KOPT-K1 (cell line): ENCODE measurements around the gene LRRC27.
"Not testable (repeated sequence)": the region's sequence is repeated elsewhere in the genome, so short reads cannot be mapped to it uniquely, and the experiment has no call there.

ENCODE experiments used
- H3K27ac ChIP-seq: fragments of 200-600 bp; sonication (generic); 2 replicates; pipeline ENCODE4 v1.5.1; 2016; ENCODE audit warnings: antibody characterized with exemption, mild to moderate bottlenecking, low read depth, low read length; ENCODE audit not compliant: poor library complexity, severe bottlenecking
- H3K36me3 ChIP-seq: fragments of 200-600 bp; sonication (generic); 2 replicates; pipeline ENCODE4 v1.5.1; 2017; ENCODE audit warnings: antibody characterized with exemption, mild to moderate bottlenecking, low read length, moderate library complexity; ENCODE audit not compliant: insufficient read depth
- H3K9me3 ChIP-seq: fragments of 200-600 bp; sonication (generic); 2 replicates; pipeline ENCODE4 v1.5.1; 2017; ENCODE audit warnings: antibody characterized with exemption, low read length, mild to moderate bottlenecking; ENCODE audit not compliant: insufficient read depth, poor library complexity, severe bottlenecking

LRRC27 gene

GRCh38 chr10:132336064-132336746 is 4.2 kb downstream of the LRRC27 start:
- no peaks in the 10 kb centered on the region for H3K36me3 ChIP-seq
- H3K9me3 ChIP-seq: no peaks in the 10 kb centered on the region
- no peak overlapping the region for H3K27ac ChIP-seq

DNA sequence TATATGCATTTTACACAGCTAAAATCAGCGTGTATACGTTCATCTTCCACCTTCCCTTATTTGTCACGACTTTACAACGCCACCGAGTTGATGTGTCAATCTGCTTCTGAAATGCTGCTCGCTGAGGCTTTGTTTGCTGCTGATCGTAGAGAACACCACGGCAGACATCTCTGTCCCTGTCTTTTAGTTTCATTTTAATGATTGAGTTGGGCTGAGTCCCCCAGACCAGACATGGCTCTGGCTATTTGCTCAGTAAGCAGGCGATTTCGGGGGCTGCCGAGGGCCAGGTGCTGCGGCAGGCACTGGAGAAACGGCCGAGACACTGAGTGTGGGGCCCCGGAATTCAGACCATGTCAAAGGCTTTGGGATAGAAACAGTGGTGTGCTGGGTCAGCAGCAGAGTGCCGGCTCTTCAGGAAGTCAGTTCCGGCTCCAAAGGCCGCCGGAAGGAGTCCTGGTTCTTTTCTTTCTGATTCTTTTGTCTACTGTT is 5.0 kb downstream of the LRRC27 start:
- H3K36me3 ChIP-seq: no peaks in the 10 kb centered on the region
- H3K27ac ChIP-seq: no peak overlapping the region
- no peaks in the 10 kb centered on the region for H3K9me3 ChIP-seq

GRCh38 chr10:132337854-132338253 is 5.9 kb downstream of the LRRC27 start:
- not testable (repeated sequence) for H3K9me3 ChIP-seq, H3K27ac ChIP-seq, H3K36me3 ChIP-seq

DNA sequence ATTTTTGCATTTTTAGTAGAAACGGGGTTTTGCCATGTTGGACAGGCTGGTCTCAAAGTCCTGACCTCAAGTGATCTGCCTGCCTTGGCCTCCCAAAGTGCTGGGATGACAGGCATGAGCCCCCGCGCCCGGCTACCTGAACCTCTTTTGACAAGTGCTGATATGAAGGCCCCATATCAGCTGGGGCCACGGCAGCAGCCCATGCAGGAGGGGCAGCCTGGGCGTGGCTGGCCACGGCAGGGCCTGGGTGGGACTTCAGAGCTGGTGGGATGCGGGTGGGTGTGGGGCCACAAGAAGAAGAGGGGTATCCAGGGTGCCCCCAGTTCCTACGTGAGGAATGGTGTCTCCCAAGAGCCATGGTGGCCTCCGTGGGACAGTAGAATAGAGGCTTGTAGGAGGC is 6.9 kb downstream of the LRRC27 start:
- no peaks in the 10 kb centered on the region for H3K36me3 ChIP-seq
- no peaks in the 10 kb centered on the region for H3K9me3 ChIP-seq
- H3K27ac ChIP-seq: no peak overlapping the region

DNA sequence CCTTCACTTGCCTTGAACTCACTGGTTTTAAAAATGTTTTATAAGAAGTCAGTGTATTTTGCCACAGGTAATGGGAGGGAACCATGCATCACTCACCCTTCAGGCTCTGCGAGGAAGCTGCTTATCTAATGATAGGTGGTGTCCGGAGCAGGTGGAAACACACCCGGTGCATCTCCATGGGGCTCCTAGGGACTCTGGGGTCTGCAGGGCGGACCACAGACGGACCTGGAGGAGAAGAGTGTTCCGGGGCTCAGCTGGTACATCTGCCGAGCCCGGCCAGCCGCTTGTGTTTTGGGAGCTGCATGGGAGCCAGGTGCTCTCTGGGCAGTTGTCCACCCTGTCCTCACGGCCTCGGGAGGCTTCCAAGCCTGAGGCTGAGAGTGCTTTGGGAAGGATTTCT is 7.3 kb downstream of the LRRC27 start:
- Histone ChIP-seq H3K36me3 (no peaks in the 10 kb centered on the region), H3K27ac (no peak overlapping the region), H3K9me3 (no peaks in the 10 kb centered on the region)

DNA sequence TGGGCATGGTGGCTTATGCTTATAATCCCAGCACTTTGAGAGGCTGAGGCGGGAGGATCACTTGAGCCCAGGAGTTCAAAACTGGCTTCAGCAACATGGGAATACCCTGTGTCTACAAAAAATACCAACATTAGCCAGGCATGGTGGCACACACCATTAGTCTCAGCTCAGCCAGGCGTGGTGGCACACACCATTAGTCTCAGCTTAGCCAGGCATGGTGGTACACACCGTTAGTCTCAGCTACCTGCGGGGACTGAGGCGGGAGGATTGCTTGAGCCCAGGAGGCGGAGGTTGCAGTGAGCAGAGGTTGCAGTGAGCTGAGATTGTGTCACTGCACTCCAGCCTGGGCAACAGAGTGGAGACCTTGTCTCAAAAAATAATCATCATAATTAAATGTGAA is 9.0 kb downstream of the LRRC27 start:
- no peaks in the 10 kb centered on the region for H3K36me3 ChIP-seq
- no peaks in the 10 kb centered on the region for H3K9me3 ChIP-seq
- H3K27ac ChIP-seq: no peak overlapping the region

DNA sequence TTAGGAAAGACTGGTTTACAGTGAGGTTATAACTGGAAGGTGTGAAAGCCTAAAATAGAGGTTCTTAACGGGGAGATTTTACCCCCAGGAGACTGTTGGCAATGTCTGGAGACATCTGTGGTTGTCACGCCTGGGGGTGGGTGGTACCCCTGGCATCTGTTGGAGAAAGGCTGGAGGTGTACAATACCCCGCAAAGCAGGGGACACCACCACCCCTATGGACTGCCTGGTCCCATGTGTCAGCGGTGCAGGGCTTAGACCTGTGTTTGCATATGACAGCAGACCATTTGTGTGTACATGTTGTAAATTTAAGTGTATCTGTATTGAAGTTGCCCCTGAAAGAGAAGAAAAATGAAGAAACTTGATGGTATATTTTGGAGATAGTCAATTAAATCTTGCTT is 9.8 kb downstream of the LRRC27 start:
- Histone ChIP-seq H3K36me3 (no peaks in the 10 kb centered on the region), H3K27ac (no peak overlapping the region), H3K9me3 (no peaks in the 10 kb centered on the region)

GRCh38 chr10:132342553-132342952 is 10.6 kb downstream of the LRRC27 start:
- H3K27ac ChIP-seq: no peak overlapping the region
- H3K36me3 ChIP-seq: no peaks in the 10 kb centered on the region

GRCh38 chr10:132344386-132344785 is 12.4 kb downstream of the LRRC27 start:
- Histone ChIP-seq H3K27ac (no peak overlapping the region), H3K36me3 (no peaks in the 10 kb centered on the region), H3K9me3 (no peaks in the 10 kb centered on the region)

More at GRCh38 chr10:132342553-132342952, 10.6 kb downstream of the LRRC27 start:
- H3K9me3 ChIP-seq: no peaks in the 10 kb centered on the region

DNA sequence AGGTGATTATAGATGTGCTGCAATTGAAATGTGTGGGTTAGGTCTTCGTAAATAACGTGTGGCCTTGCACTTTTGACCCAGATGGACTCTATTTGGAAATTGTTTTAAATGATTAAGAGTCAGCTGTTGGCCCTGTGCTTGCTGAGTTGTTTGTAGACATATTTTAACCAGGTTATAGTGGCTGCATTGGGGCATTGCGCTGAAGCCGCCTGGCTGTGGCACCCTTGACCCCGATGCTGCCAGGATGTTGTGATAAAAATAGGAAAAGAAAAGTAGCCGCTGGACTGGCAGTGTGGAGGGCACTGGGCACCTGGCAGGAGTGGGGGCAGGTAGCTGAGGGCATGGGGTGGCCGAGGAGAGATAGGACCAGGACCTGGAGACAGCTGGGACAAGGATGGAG is 13.4 kb downstream of the LRRC27 start:
- Histone ChIP-seq H3K9me3 (no peaks in the 10 kb centered on the region), H3K36me3 (no peaks in the 10 kb centered on the region), H3K27ac (no peak overlapping the region)

DNA sequence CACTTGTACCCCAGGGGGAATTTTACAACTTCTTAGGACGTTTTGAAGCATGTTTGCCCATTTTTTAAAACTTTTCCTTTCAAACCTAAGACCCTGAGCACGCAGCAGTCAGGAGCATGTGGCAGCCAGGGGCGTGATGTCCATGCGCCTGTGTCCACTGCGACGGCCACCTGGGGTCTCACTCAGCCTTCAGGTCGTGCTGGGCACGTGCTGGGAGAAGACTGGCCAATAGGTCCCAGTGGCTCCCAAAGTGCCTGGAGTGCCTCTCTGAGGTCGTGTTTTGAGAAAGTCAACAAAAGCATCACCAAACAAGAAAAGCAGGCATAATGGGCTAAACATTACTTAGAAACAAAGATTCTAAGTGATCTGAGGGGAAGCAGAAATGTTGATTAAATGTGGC is 14.8 kb downstream of the LRRC27 start:
- no peaks in the 10 kb centered on the region for H3K36me3 ChIP-seq

DNA sequence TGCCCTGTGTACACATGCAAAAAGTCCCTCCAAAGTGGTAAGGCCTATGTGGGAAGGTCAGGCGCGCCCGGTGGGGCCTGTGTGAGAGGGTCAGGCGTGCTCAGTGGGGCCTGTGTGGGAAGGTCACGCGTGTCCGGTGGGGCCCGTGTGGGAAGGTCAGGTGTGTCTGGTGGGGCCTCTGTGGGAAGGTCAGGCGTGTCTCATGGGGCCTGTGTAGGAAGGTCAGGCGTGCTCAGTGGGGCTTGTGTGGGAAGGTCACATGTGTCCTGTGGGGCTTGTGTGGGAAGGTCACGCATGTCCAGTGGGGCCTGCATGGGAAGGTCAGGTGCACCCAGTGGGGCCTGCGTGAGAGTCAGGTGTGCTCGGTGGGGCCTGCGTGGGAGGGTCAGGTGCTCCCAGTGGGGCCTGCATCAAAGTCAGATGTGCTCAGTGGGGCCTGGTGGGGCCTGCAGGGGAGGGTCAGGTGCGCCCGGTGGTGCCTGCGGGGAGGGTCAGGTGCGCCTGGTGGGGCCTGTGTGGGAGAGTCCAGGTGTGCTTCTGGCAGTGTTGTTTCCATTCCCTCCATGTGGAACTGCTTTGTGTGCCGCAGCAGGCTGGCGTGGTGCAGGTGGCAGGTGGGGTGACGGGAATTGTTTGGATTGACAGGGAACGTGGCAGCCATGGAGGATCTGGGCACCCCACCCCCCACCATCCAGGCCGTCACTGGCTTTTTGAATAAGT is 15.4 kb downstream of the LRRC27 start:
- no peaks in the 10 kb centered on the region for H3K36me3 ChIP-seq

More for the DNA sequence above, 14.8 kb downstream of the LRRC27 start:
- Histone ChIP-seq H3K9me3 (no peaks in the 10 kb centered on the region), H3K27ac (no peak overlapping the region)

DNA sequence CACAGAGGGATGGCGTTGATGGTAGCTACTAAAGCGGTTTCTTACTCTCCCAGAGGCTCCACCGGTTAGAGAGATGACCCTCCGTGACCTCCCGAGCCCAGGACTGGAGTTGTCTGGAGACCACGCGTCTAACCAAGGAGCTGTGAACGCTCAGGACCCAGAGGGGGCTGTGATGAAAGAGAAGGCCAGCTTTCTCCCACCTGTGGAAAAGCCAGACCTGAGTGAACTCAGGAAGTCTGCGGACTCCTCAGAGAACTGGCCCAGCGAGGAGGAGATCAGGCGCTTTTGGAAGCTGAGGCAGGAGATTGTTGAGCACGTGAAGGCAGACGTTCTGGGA is 15.9 kb downstream of the LRRC27 start:
- Histone ChIP-seq H3K36me3 (no peaks in the 10 kb centered on the region), H3K9me3 (no peaks in the 10 kb centered on the region), H3K27ac (no peak overlapping the region)

More for the DNA sequence above, 15.4 kb downstream of the LRRC27 start:
- no peaks in the 10 kb centered on the region for H3K9me3 ChIP-seq
- H3K27ac ChIP-seq: no peak overlapping the region

GRCh38 chr10:132349766-132350165 is 17.8 kb downstream of the LRRC27 start:
- H3K9me3 ChIP-seq: no peaks in the 10 kb centered on the region
- no peak overlapping the region for H3K27ac ChIP-seq
- H3K36me3 ChIP-seq: no peaks in the 10 kb centered on the region

DNA sequence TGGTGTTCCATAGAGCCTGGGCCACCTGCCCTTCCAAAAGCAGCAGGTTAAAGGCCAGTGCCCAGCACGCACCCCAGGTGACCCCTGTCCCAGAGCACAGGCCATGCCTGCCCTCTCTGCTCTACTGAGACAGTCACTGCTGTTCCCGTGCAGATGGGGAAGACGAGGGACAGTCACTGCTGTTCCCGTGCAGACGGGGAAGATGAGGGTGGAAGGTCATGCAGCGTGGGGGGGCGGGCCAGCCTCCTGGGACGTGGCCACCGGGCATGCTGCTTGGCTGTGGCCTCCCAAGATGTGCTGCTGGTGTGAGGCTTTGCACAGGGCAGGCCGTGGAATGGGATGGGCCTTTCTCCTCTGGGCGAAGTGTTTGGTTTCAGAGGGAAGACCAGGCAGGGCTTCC is 18.4 kb downstream of the LRRC27 start:
- no peaks in the 10 kb centered on the region for H3K36me3 ChIP-seq

DNA sequence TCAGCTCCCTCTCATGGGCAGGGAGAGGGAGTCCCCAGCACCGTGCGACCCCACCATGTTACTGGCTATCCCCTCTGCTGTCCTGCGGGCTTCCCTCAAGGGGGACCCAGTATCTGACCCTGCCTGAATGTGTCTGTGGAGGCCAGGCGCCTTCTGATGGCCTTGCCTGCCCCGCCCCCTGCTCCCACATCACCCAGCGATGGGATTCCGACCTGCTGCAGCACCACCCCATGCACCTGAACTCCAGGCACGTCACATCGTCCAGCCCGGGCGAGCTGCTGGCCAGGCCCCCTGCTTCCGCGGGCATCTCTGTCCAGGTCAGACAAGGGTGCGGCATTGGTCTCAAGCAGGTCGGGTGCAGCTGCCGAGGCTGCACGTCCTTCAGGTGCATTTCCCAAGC is 19.0 kb downstream of the LRRC27 start:
- H3K36me3 ChIP-seq: no peaks in the 10 kb centered on the region
- no peak overlapping the region for H3K27ac ChIP-seq
- no peaks in the 10 kb centered on the region for H3K9me3 ChIP-seq

More for the DNA sequence above, 18.4 kb downstream of the LRRC27 start:
- Histone ChIP-seq H3K27ac (no peak overlapping the region), H3K9me3 (no peaks in the 10 kb centered on the region)
